ENCODE results near the gene SELENOI. TPM values are rescaled to one million over a fixed set of nuclear protein-coding genes. Genes with fewer than 3 reads are reported as not detected.
"Not testable (repeated sequence)": the region's sequence is repeated elsewhere in the genome, so short reads cannot be mapped to it uniquely, and the experiment has no call there.

Gene SELENOI
- total RNA-seq, 4 donors from 2014 or later, result 23.1 to 46.6 (median 32.4) TPM

GRCh38 chr2:26330604-26331003, 15.3 kb upstream of the SELENOI start:
- Histone ChIP-seq H3K27me3 (no peaks in the 10 kb centered on the region), H3K4me3 (no peak overlapping the region), H3K4me1 (peaks cover 0 to 7% (median 0%) of the 10 kb centered on the region in 3 donors), H3K36me3 (no peaks in the 10 kb centered on the region), H3K9me3 (no peaks in the 10 kb centered on the region), H3K27ac (no peak overlapping the region)
- intact Hi-C loops (cut with DNase I), result no loop called here
- TF ChIP-seq CTCF (IDR thresholded peaks at IDR 0.05) (no peak), POLR2A (IDR thresholded peaks at IDR 0.05) (no peak)
- no peak for DNase-seq
- 76 to 82% methylated on average over 3 of the region's 3 CpGs for WGBS, 2 donors

- H3K9me3 ChIP-seq; H3K4me3 ChIP-seq; H3K36me3 ChIP-seq; H3K27me3 ChIP-seq; intact Hi-C loops (cut with DNase I); DNase-seq; H3K4me1 ChIP-seq; H3K27ac ChIP-seq: not testable (repeated sequence)
- 88 to 95% methylated on average over 8 of the region's 8 CpGs for WGBS, 2 donors
These were observed 14.6 kb upstream of the SELENOI start for GRCh38 chr2:26331321-26331720.

DNA sequence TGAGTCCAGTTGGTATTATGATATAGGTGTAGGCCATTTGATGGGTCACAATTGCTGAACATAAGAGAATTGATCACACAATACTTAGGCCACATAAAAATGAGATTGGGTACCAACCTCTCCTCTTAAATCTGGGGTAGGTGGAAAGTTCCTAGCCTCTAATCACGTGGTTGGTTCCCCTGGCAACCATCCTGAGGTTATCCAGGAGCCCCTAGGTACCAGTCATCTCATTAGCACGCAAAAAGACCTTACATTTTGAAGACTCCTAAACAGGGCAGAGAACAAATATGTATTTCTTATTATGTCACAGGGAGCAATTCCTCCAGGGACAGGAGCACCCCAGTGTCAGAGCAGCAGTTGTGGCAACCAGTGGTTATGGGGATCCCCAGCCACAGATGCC, 12.7 kb upstream of the SELENOI start:
- TF ChIP-seq CTCF (IDR thresholded peaks at IDR 0.05), result no peak
- TF ChIP-seq POLR2A (IDR thresholded peaks at IDR 0.05), result no peak

DNA sequence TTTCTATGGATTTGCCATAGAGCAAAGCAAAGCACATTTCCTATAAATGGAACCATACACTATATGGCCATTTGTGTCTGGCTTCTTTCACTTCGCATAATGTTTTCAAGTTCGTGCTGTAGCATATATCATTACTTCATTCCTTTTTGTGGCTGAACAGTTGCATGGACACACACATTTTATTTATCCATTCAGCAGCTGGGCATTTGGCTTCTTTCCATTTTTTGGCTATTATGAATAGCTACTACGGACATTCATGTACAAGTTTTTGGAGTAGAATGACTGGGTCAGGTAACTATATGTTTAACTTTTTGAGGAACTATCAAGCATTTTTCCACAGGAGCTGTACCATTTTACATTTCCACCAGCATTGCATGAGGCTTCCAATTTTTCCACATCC, 10.7 kb upstream of the SELENOI start:
- peaks cover 0 to 2% (median 0%) of the 10 kb centered on the region in 3 donors for H3K4me1 ChIP-seq
- TF ChIP-seq CTCF (IDR thresholded peaks at IDR 0.05) (no peak), POLR2A (IDR thresholded peaks at IDR 0.05) (no peak)
- 50 to 73% methylated on average over 3 of the region's 3 CpGs for WGBS, 2 donors
- DNase-seq, result no peak
- intact Hi-C loops (cut with DNase I), result no loop called here
- no peaks in the 10 kb centered on the region for H3K36me3 ChIP-seq
- H3K4me3 ChIP-seq, result no peak overlapping the region
- H3K9me3 ChIP-seq, result no peaks in the 10 kb centered on the region
- no peak overlapping the region for H3K27ac ChIP-seq
- no peaks in the 10 kb centered on the region for H3K27me3 ChIP-seq

More for the DNA sequence above, 12.7 kb upstream of the SELENOI start:
- H3K27ac ChIP-seq, result no peak overlapping the region
- H3K4me3 ChIP-seq, result no peak overlapping the region
- no peaks in the 10 kb centered on the region for H3K9me3 ChIP-seq
- H3K4me1 ChIP-seq, result peaks cover 0 to 7% (median 0%) of the 10 kb centered on the region in 3 donors
- WGBS, 2 donors, result 20 to 67% methylated on average over 1 of the region's 2 CpGs
- intact Hi-C loops (cut with DNase I), result no loop called here
- no peaks in the 10 kb centered on the region for H3K27me3 ChIP-seq
- H3K36me3 ChIP-seq, result no peaks in the 10 kb centered on the region
- DNase-seq, result no peak

DNA sequence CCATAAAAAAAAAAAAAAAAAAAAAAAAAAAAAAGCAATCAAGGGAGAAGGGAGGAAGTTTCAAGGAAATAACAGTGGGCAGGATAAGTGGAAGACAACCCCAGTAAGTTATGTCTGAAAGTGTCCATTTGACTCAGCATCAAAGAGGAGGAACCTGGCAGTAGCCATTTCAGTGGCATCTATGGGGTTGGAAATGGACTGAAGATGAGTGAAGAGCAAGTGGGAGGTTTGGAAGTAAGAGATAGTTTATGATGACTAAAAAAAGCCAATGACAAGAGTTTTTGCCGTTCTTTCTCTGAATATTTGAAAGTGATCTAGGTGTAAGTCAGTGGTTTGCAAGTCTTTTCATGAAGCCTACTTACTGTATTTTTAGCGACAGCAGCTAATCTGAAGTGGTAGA, 9.2 kb upstream of the SELENOI start:
- intact Hi-C loops (cut with DNase I), result no loop called here

More for the DNA sequence above, 9.2 kb upstream of the SELENOI start:
- Histone ChIP-seq H3K9me3 (no peaks in the 10 kb centered on the region), H3K4me3 (no peak overlapping the region), H3K27ac (no peak overlapping the region), H3K4me1 (no peaks in the 10 kb centered on the region), H3K36me3 (no peaks in the 10 kb centered on the region), H3K27me3 (no peaks in the 10 kb centered on the region)
- no peak for DNase-seq
- WGBS, 2 donors, result 82 to 97% methylated on average over 2 of the region's 2 CpGs
- no peak for TF ChIP-seq POLR2A (IDR thresholded peaks at IDR 0.05)
- TF ChIP-seq CTCF (IDR thresholded peaks at IDR 0.05), result no peak

Data from esophagus squamous epithelium (tissue), 5 donors.